Astrocyte of the cerebellum (primary cell): Measurements from ENCODE around the gene MTUS2.

Source experiments
- DNase-seq: peaks from one replicate; pipeline ENCODE4 v3.0.0-alpha.2; 2011; ENCODE audit warnings: low read depth
- H3K4me3 ChIP-seq: 2 replicates; pipeline ENCODE4 v1.5.1; 2011; ENCODE audit warnings: mild to moderate bottlenecking, low read depth, low read length, moderate library complexity
- CTCF ChIP-seq: IDR thresholded peaks from 2 replicates; pipeline ENCODE4 v1.5.1; 2012; ENCODE audit warnings: low read length, low read depth, moderate library complexity, mild to moderate bottlenecking; ENCODE audit errors: missing control alignments
- in situ Hi-C: cut with HindIII; loops from 2 replicates; pipeline ENCODE4 v1.10.0; 2017; ENCODE audit warnings: low sequenced_read_pairs

MTUS2 gene

GRCh38 chr13:29281932-29282495 lies 461.9 kb downstream of the MTUS2 start:
- no peak overlapping the region for H3K4me3 ChIP-seq
- DNase-seq: no peak
- no peak for TF ChIP-seq CTCF
- in situ Hi-C loops: no loop called here

GRCh38 chr13:29284726-29285125 lies 464.6 kb downstream of the MTUS2 start:
- in situ Hi-C loops: no loop called here
- no peak for DNase-seq
- no peak overlapping the region for H3K4me3 ChIP-seq
- no peak for TF ChIP-seq CTCF

GRCh38 chr13:29287237-29287636 lies 467.1 kb downstream of the MTUS2 start:
- in situ Hi-C loops: no loop called here
- no peak for DNase-seq
- TF ChIP-seq CTCF: no peak
- H3K4me3 ChIP-seq: no peak overlapping the region

- no peak for TF ChIP-seq CTCF
- no peak overlapping the region for H3K4me3 ChIP-seq
- in situ Hi-C loops: no loop called here
- DNase-seq: no peak
These were observed 471.9 kb downstream of the MTUS2 start for GRCh38 chr13:29292045-29292444.

- DNase-seq: no peak
- no peak for TF ChIP-seq CTCF
- H3K4me3 ChIP-seq: no peak overlapping the region
- in situ Hi-C loops: no loop called here
These were observed 474.7 kb downstream of the MTUS2 start for GRCh38 chr13:29294821-29295220.

GRCh38 chr13:29301027-29301426 lies 480.9 kb downstream of the MTUS2 start:
- in situ Hi-C loops: no loop called here

More at GRCh38 chr13:29301027-29301426, 480.9 kb downstream of the MTUS2 start:
- no peak for TF ChIP-seq CTCF
- no peak for DNase-seq
- H3K4me3 ChIP-seq: no peak overlapping the region
